CD4-positive, alpha-beta T cell treated with Interleukin-6 for 4 hours (primary cell): ENCODE measurements around the gene GNB2.
"Not testable (repeated sequence)": the region's sequence is repeated elsewhere in the genome, so short reads cannot be mapped to it uniquely, and the experiment has no call there.

ENCODE experiments used
- DNase-seq: peaks from one replicate; pipeline ENCODE4 v3.0.0-alpha.2; 2020; ENCODE audit warnings: mixed read lengths

GNB2 gene

GRCh38 chr7:100673302-100673941 is at the start of gene GNB2:
GNB2 (plus strand) TSS chr7:100673740; CDS start chr7:100676266, 2,526 bp downstream.
- DNase-seq, result peak; percentile 99

DNA sequence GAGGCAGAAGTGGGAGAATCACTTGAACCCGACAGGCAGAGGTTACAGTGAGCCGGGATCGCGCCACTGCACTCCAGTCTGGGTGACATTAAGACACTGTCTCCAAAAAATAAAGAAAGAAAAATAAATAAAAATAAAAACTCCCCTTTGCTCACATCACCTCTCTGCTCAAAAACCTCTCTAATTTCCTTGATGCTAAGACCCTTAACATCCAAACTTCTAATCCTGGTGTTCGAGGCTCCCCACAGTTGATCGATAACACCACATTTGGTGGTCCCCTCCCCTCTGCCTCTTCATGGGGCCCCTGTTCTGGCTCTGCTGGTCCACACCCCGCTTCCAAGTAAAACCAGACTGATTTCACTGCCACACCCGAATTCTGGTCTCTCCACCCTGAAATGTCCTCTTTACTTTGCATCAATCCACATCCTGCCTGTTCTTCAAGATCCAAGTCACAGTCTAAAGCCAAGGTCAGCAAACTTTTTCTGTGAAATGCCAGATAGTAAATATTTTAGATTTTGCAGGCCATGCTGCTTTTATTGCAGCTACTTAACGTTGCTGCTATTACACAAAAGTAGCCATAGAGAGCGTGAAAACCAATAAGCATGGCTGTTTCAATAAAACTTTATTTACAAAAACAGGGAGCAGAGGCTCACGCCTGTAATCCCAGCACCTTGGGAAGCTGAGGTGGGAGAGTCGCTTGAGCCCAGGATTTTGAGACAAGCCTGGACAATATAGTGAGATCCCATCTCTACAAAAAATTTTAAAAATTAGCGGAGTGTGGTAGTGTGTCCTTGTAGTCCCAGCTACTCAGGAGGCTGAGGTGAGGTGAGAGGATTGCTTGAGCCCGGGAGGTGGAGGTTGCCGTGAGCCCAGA is 49.4 kb upstream of the GNB2 start:
- DNase-seq, result no peak

- no peak for DNase-seq
These were observed 47.5 kb upstream of the GNB2 start for GRCh38 chr7:100626055-100626454.

DNA sequence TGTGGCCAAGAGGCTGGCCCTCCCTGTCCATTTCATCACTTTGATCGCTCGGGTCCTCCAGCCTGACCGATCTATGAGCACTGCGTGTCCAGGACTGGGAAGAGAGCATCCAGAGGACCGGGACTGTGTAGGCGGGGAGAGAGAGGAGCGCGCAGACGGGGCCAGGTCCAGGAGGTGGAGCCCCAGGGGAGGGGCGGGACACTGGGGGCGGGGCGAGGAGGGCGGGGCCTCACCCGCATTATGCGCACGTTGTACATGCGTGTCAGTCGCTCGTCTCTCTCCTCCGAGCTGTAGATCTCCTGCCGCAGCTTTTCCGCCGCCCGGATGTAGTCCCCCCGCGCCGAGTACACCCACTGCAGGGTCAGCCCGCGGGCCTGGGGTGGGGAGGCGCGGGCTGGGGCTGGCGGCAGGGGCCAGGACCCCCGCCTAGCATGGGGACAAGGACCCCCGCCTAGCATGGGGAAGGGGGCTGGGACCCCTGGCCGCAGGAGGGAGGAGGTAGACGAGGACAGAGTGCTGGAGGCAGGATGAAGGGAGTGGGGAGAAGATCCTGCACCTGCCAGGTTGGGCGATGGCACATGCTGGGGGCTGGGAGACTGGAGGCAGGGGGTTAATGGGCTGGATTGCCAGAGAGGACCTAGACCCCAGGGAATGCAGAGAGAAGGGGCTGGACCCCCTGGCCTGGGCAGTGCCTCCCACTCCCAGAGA is 46.9 kb upstream of the GNB2 start:
- peak; percentile 94 for DNase-seq

DNA sequence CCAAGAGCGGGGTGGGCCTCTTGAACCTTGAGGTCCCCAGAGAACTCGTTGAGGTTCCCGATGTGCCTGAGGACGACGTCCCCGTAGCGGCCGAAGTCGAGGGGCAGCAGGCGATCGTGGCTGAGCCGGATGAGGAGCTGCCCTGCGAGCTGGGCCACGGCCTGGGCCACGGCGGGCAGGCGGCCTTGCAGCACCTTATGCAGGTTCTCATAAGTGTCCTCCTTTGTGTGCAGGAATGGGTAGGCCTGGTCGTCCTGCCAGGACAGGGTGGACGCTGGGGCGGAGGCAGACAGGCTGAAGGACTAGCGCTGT is 46.3 kb upstream of the GNB2 start:
- DNase-seq, result no peak

DNA sequence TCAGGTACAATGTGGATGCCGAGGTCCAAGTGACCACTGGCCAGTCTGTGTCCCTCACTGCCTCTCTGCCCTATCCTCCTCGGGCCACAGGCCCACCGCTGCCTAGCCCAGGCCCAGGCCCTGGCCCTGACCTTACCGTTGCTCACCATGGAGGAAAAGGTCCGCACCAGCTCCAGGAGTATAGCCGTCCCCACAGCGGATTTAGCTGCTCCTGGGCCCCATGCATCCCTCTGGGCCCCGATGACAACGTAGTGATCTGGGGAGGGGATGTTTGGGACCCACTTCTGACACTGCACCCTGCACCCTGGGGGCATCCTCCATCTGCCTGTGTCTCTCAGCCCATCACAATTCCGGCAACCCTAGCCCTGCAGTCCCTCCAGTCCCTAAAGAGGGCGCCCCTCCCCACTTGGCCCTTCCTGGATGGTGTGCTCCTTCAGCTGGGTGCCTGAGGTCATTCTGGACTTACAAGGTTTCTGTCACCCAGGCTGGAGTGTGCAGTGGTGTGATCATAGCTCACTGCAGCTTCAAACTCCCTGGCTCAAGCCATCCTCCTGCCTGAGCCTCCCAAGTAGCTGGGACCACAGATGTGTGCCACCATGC is 44.3 kb upstream of the GNB2 start:
- DNase-seq, result peak; percentile 28

GRCh38 chr7:100630066-100630465 is 43.5 kb upstream of the GNB2 start:
- no peak for DNase-seq

- DNase-seq, result peak; percentile 73
These were observed 40.4 kb upstream of the GNB2 start for GRCh38 chr7:100632951-100633717.

GRCh38 chr7:100639995-100640516 is 33.5 kb upstream of the GNB2 start:
- no peak for DNase-seq

- DNase-seq, result no peak
These were observed 32.8 kb upstream of the GNB2 start for GRCh38 chr7:100640517-100641440.

- DNase-seq, result no peak
These were observed 32.1 kb upstream of the GNB2 start, which contains the start of gene TFR2 for GRCh38 chr7:100641463-100641859. TFR2 (minus strand) TSS chr7:100641552; CDS start chr7:100641509, 43 bp downstream.

GRCh38 chr7:100641860-100642533 is 31.5 kb upstream of the GNB2 start:
- DNase-seq, result no peak

DNA sequence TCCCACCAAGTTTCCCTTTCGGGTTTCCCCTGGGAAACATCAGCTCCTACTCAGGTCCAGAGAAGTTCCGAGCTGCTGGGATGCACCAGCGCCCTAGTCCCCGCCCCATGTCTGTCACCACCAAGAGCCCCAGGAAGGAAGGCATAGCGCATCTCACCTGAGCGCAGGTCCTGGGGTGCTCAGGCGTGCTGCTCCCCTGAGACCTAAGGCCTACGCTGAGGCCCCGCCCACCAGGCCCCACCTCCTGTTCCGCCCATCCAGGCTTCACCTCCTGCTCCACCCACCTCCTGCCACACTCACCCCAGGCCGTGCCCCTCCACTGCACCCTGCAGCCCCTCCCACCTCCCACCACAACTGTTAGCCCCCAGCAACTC is 31.0 kb upstream of the GNB2 start:
- peak; percentile 36 for DNase-seq

- DNase-seq, result no peak
These were observed 23.5 kb upstream of the GNB2 start for GRCh38 chr7:100649826-100650565.

DNA sequence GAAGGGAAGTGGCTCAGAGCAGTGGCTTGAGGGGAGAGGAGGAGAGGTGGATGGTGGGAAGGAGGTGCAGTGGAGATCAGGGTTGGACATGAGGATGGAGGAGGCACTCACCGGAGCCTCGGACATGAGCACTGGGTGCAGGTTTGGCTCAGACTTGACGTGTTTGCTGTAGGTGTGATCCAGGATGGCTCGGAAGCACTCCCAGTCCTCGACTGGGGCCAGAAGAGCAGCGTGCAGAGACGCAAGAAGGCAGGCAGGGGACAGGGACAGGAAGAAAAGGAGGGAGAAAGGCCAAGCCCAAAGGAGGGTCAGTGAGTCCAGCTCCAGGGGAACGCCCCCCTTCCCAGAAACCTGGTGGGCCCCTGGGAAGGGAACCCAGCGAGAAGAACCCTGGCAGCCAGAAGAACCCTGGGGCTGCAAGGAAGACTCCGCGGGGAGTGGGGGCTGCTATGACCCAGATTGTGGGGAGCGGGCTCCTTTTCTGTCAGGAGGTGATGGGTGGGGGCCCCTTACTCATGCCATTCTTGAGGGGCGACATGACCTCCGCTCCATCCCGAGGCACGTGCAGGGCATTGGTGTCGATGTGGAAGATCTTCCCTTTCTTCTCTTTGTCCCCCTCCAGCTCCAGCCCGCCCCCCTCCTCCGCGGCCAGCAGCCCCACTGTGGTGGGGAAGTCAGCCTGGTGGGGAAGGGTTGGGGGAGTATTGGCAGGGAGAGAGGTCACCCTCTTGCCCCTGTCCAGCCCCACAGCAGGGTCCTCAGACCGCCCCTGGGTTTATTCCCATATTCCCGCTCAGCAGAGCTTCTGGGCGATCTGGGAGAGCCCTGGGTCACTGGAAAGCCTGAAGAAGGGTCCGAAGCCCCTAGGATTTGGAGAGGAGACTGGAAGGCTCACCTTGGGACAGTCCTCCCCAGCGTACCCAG is 18.4 kb upstream of the GNB2 start:
- DNase-seq, result no peak

GRCh38 chr7:100655908-100656674 is 17.4 kb upstream of the GNB2 start, which contains the start of gene ACTL6B:
ACTL6B (minus strand) TSS chr7:100656448; CDS start chr7:100656354, 94 bp downstream.
- DNase-seq, result peak; percentile 57

DNA sequence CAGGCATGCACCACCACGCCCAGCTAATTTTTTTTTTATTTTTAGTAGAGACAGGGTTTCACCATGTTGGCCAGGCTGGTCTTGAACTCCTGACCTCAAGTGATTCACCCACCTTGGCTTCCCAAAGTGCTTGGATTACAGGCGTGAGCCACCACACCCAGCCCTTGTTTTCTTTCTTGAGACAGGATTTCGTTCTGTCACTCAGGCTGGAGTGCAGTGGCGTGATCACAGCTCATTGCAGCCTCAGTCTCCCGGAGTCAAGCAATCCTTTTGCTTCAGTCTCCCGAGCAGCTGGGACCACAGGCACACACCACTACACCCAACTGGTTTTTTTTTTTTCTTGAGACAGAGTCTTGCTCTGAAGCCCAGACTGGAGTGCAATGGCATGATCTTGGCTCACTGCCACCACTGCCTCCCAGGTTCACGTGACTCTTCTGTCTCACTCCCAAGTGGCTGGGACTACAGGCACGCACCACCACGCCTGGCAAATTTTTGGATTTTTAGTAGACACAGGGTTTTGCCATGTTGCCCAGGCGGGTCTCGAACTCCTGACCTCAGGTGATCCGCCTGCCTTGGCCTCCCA is 11.3 kb upstream of the GNB2 start:
- not testable (repeated sequence) for DNase-seq
